22Rv1 (cell line): ENCODE data around the gene CADM1.

Experiments used
- H3K27ac ChIP-seq: fragments of 450-650 bp; 2 replicates; pipeline ENCODE4 v1.5.1; 2017
- ZFX ChIP-seq: fragments of 450-650 bp; IDR thresholded peaks from 2 replicates; pipeline ENCODE4 v1.6.1; 2017; ENCODE audit warnings: antibody characterized with exemption, borderline replicate concordance
- TF ChIP-seq, protein P1 (sequence below): fragments of 450-650 bp; IDR thresholded peaks from 2 replicates; pipeline ENCODE4 v1.5.1; 2017; ENCODE audit warnings: mild to moderate bottlenecking

Gene CADM1

DNA sequence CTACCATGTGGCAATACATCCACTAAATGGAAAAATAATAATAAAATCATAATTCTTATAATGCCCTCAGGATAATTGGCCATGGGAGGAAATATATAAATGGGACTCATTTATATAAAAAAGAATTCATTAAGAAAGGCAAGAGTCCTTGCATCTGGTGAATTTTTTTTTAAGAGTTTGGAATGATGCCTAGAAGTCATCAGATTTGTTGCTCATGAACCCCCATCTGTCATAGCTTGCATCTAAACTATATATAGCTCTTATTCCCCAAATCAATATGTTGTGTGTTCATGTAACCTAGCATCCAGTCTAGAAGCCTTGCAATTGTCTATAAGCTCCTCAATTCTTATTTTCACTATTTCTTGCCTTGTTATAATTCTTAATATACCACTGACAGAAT is 75.9 kb downstream of the CADM1 start:
- TF ChIP-seq, protein P1, sequence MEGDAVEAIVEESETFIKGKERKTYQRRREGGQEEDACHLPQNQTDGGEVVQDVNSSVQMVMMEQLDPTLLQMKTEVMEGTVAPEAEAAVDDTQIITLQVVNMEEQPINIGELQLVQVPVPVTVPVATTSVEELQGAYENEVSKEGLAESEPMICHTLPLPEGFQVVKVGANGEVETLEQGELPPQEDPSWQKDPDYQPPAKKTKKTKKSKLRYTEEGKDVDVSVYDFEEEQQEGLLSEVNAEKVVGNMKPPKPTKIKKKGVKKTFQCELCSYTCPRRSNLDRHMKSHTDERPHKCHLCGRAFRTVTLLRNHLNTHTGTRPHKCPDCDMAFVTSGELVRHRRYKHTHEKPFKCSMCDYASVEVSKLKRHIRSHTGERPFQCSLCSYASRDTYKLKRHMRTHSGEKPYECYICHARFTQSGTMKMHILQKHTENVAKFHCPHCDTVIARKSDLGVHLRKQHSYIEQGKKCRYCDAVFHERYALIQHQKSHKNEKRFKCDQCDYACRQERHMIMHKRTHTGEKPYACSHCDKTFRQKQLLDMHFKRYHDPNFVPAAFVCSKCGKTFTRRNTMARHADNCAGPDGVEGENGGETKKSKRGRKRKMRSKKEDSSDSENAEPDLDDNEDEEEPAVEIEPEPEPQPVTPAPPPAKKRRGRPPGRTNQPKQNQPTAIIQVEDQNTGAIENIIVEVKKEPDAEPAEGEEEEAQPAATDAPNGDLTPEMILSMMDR = no peak
- TF ChIP-seq ZFX = no peak
- no peak overlapping the region for H3K27ac ChIP-seq

- no peak overlapping the region for H3K27ac ChIP-seq
- TF ChIP-seq ZFX = no peak
- TF ChIP-seq, protein P1 = no peak
These were observed 78.4 kb downstream of the CADM1 start for GRCh38 chr11:115425816-115426215.

- no peak overlapping the region for H3K27ac ChIP-seq
- no peak for TF ChIP-seq ZFX
- TF ChIP-seq, protein P1 = no peak
These were observed 79.0 kb downstream of the CADM1 start for GRCh38 chr11:115425250-115425649.

- TF ChIP-seq, protein P1 = no peak
- no peak for TF ChIP-seq ZFX
These were observed 80.3 kb downstream of the CADM1 start for GRCh38 chr11:115423728-115424459.

DNA sequence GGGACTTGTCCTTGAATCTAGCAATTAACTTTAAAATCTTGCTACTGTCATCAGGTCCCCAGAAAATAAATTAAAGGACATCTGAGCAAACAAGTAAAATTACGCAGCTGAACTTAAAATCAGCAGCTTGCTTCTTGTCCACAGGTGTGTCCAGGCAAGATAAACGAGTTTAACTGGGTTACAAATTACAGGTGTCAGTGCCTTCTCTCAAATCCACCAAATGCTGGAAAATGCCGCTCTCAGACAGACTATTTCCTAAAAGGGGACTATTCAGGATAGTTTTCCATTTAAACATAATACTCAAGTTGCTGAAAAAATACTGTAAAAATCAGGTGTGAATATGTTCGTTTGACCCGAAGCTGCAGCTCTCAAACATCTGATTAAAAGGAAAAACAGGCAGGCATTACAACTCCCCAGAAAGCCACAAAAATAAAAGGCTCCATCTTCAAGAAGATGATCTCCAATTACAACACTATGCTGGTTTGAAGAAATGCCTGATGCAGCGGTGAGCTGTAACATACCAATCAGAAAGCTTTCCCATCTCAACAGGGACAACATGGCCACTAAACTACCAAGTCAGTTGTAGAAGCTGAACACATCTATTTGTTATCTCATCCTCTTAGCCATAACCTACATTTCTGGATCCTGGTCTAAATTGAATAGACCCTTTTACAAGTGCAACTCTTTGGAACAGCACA is 82.1 kb downstream of the CADM1 start:
- H3K27ac ChIP-seq = no peak overlapping the region

More at GRCh38 chr11:115423728-115424459, 80.3 kb downstream of the CADM1 start:
- H3K27ac ChIP-seq = no peak overlapping the region

DNA sequence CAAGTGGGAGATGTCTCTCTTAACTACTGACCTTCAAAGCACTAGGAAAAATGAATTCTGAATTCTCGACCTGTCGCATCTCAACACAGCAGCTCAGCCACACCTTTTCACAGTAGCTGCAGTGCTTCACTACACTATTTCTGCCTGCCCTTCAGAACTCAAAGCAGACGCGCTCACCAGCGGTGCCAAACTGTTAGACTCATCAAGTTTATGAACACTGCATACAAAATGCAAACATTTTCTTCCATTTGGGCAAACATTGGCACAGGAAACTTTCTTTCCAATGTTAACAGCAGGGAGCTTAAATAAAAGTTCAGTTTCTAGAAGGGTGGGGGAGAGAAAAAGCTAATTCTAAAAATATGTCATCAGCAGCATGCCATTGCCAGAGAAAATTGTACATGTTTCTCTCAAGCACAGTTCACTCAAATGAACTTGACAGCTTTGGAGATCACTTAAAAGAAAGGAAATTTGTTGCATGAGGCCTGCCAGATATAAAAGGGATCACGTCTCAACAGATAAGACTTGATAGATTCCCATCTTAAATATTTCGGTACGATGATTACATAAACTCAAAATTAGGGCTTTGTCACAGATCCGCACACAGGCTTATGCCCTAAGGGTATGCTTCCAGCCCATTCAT is 82.7 kb downstream of the CADM1 start:
- TF ChIP-seq, protein P1 = no peak
- TF ChIP-seq ZFX = no peak
- no peak overlapping the region for H3K27ac ChIP-seq

More for the DNA sequence above, 82.1 kb downstream of the CADM1 start:
- TF ChIP-seq, protein P1 = no peak
- no peak for TF ChIP-seq ZFX

- TF ChIP-seq, protein P1 = no peak
- no peak for TF ChIP-seq ZFX
- no peak overlapping the region for H3K27ac ChIP-seq
These were observed 83.7 kb downstream of the CADM1 start for GRCh38 chr11:115420505-115420904.
